ENCODE measurements around the gene PPP1R13B.
A peak's percentile ranks its signal among the peaks of the same experiment; 100 is the strongest.
"Not testable (repeated sequence)": the region's sequence is repeated elsewhere in the genome, so short reads cannot be mapped to it uniquely, and the experiment has no call there.

The PPP1R13B gene

GRCh38 chr14:103857256-103857655, 9.9 kb upstream of the PPP1R13B start:
- Mint-ChIP-seq H3K27ac (no peak overlapping the region), H3K36me3 (ENCODE audit: low read depth) (no peaks in the 10 kb centered on the region), H3K27me3 (peaks cover 4% of the 10 kb centered on the region), H3K4me1 (no peaks in the 10 kb centered on the region), H3K9me3 (no peaks in the 10 kb centered on the region), H3K4me3 (no peak overlapping the region)
- ATAC-seq (no peak), DNase-seq (no peak)

GRCh38 chr14:103856607-103857006, 9.2 kb upstream of the PPP1R13B start:
- peaks cover 4% of the 10 kb centered on the region for H3K27me3 Mint-ChIP-seq

GRCh38 chr14:103856105-103856504, 8.7 kb upstream of the PPP1R13B start:
- no peaks in the 10 kb centered on the region for H3K9me3 Mint-ChIP-seq
- peak; percentile 25 for ATAC-seq
- H3K27ac Mint-ChIP-seq: no peak overlapping the region
- no peak for DNase-seq
- H3K27me3 Mint-ChIP-seq: no peaks in the 10 kb centered on the region
- H3K4me1 Mint-ChIP-seq: no peaks in the 10 kb centered on the region
- no peak overlapping the region for H3K4me3 Mint-ChIP-seq
- H3K36me3 Mint-ChIP-seq (ENCODE audit: low read depth): no peaks in the 10 kb centered on the region

More at GRCh38 chr14:103856607-103857006, 9.2 kb upstream of the PPP1R13B start:
- H3K4me3 Mint-ChIP-seq: no peak overlapping the region
- no peak overlapping the region for H3K27ac Mint-ChIP-seq
- ATAC-seq (no peak), DNase-seq (no peak)
- H3K4me1 Mint-ChIP-seq: no peaks in the 10 kb centered on the region
- no peaks in the 10 kb centered on the region for H3K9me3 Mint-ChIP-seq
- H3K36me3 Mint-ChIP-seq (ENCODE audit: low read depth): no peaks in the 10 kb centered on the region

GRCh38 chr14:103855734-103856095, 8.3 kb upstream of the PPP1R13B start:
- Mint-ChIP-seq H3K4me1 (no peaks in the 10 kb centered on the region), H3K36me3 (ENCODE audit: low read depth) (no peaks in the 10 kb centered on the region), H3K9me3 (no peaks in the 10 kb centered on the region), H3K27ac (no peak overlapping the region), H3K27me3 (no peaks in the 10 kb centered on the region), H3K4me3 (no peak overlapping the region)
- ATAC-seq (no peak), DNase-seq (no peak)

- no peaks in the 10 kb centered on the region for H3K27me3 Mint-ChIP-seq
- H3K4me3 Mint-ChIP-seq: no peak overlapping the region
- no peaks in the 10 kb centered on the region for H3K9me3 Mint-ChIP-seq
- DNase-seq (no peak), ATAC-seq (no peak)
- no peak overlapping the region for H3K27ac Mint-ChIP-seq
- H3K4me1 Mint-ChIP-seq: no peaks in the 10 kb centered on the region
- no peaks in the 10 kb centered on the region for H3K36me3 Mint-ChIP-seq (ENCODE audit: low read depth)
Observed at GRCh38 chr14:103854822-103855733, 7.7 kb upstream of the PPP1R13B start.

GRCh38 chr14:103854017-103854808, 6.8 kb upstream of the PPP1R13B start:
- Mint-ChIP-seq H3K36me3 (ENCODE audit: low read depth) (no peaks in the 10 kb centered on the region), H3K4me1 (no peaks in the 10 kb centered on the region), H3K9me3 (no peaks in the 10 kb centered on the region), H3K4me3 (no peak overlapping the region), H3K27me3 (no peaks in the 10 kb centered on the region), H3K27ac (no peak overlapping the region)
- ATAC-seq (no peak), DNase-seq (no peak)

- H3K4me1 Mint-ChIP-seq: peaks cover 12% of the 10 kb centered on the region
- peaks cover 2% of the 10 kb centered on the region for H3K27me3 Mint-ChIP-seq
- peak overlapping the region; percentile 54 for H3K4me3 Mint-ChIP-seq
- ATAC-seq: no peak
- H3K9me3 Mint-ChIP-seq: no peaks in the 10 kb centered on the region
- H3K27ac Mint-ChIP-seq: no peak overlapping the region
- DNase-seq: no peak
- H3K36me3 Mint-ChIP-seq (ENCODE audit: low read depth): no peaks in the 10 kb centered on the region
Observed at GRCh38 chr14:103849151-103849886, 1.9 kb upstream of the PPP1R13B start.

GRCh38 chr14:103848175-103849077, 1.1 kb upstream of the PPP1R13B start:
- no peak overlapping the region for H3K27ac Mint-ChIP-seq
- peaks cover 2% of the 10 kb centered on the region for H3K27me3 Mint-ChIP-seq
- H3K36me3 Mint-ChIP-seq (ENCODE audit: low read depth): no peaks in the 10 kb centered on the region
- H3K4me1 Mint-ChIP-seq: peaks cover 12% of the 10 kb centered on the region
- H3K4me3 Mint-ChIP-seq: peak overlapping the region; percentile 54
- DNase-seq (no peak), ATAC-seq (no peak)
- no peaks in the 10 kb centered on the region for H3K9me3 Mint-ChIP-seq

- Mint-ChIP-seq H3K4me1 (peaks cover 12% of the 10 kb centered on the region), H3K27ac (peak overlapping the region; percentile 57), H3K27me3 (peaks cover 2% of the 10 kb centered on the region), H3K9me3 (no peaks in the 10 kb centered on the region), H3K36me3 (ENCODE audit: low read depth) (no peaks in the 10 kb centered on the region), H3K4me3 (peak overlapping the region; percentile 83)
- ATAC-seq (peak; percentile 35), DNase-seq (peak; percentile 30)
Observed at GRCh38 chr14:103846543-103847450, 578 bp downstream of the PPP1R13B start.

- H3K27me3 Mint-ChIP-seq: peaks cover 2% of the 10 kb centered on the region
Observed at GRCh38 chr14:103846097-103846496, 1.3 kb downstream of the PPP1R13B start.

GRCh38 chr14:103845327-103845726, 2.0 kb downstream of the PPP1R13B start:
- Mint-ChIP-seq H3K4me1 (peaks cover 12% of the 10 kb centered on the region), H3K27ac (no peak overlapping the region), H3K4me3 (no peak overlapping the region), H3K9me3 (no peaks in the 10 kb centered on the region), H3K27me3 (peaks cover 2% of the 10 kb centered on the region), H3K36me3 (ENCODE audit: low read depth) (no peaks in the 10 kb centered on the region)
- no peak for ATAC-seq
- no peak for DNase-seq

More at GRCh38 chr14:103846097-103846496, 1.3 kb downstream of the PPP1R13B start:
- Mint-ChIP-seq H3K9me3 (no peaks in the 10 kb centered on the region), H3K4me3 (peak overlapping the region; percentile 83), H3K4me1 (peaks cover 12% of the 10 kb centered on the region), H3K27ac (no peak overlapping the region), H3K36me3 (ENCODE audit: low read depth) (no peaks in the 10 kb centered on the region)
- ATAC-seq: no peak
- DNase-seq: no peak

- not testable (repeated sequence) for H3K4me3 Mint-ChIP-seq; H3K27me3 Mint-ChIP-seq; H3K36me3 Mint-ChIP-seq (ENCODE audit: low read depth); H3K27ac Mint-ChIP-seq; H3K9me3 Mint-ChIP-seq; DNase-seq; ATAC-seq
- peaks cover 12% of the 10 kb centered on the region for H3K4me1 Mint-ChIP-seq
Observed at GRCh38 chr14:103841265-103841664, 6.1 kb downstream of the PPP1R13B start.

- Mint-ChIP-seq H3K36me3 (ENCODE audit: low read depth) (no peaks in the 10 kb centered on the region), H3K27ac (no peak overlapping the region), H3K9me3 (no peaks in the 10 kb centered on the region), H3K4me1 (peaks cover 5% of the 10 kb centered on the region), H3K27me3 (no peaks in the 10 kb centered on the region), H3K4me3 (no peak overlapping the region)
- no peak for ATAC-seq
- DNase-seq: no peak
Observed at GRCh38 chr14:103840014-103840413, 7.4 kb downstream of the PPP1R13B start.
